Fibroblast of skin of right biceps (primary cell): ENCODE measurements around the gene ZNF668.

ENCODE experiments used
- DNase-seq: peaks from one replicate; pipeline ENCODE4 v3.0.0-alpha.2; 2013

Gene ZNF668

GRCh38 chr16:31081428-31082351 is 7.7 kb upstream of the ZNF668 start:
- DNase-seq: no peak

DNA sequence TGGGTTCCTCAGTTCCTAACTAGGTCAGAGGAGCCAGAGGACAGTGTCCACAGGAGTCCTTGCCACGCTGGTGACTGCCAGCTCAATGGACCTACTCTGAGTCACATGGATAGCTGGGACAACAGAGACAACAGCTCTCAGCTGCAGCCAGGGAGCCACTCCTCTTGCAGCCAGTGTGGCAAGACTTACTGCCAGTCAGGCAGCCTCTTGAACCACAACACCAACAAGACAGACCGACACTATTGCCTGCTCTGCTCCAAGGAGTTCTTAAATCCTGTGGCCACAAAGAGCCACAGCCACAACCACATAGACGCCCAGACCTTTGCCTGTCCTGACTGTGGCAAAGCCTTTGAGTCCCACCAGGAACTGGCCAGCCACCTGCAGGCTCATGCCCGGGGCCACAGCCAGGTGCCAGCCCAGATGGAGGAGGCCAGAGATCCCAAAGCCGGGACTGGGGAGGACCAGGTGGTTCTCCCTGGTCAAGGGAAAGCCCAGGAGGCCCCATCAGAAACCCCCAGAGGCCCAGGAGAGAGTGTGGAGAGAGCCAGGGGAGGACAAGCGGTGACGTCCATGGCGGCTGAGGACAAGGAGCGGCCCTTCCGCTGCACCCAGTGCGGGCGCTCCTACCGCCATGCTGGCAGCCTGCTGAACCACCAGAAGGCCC is 6.8 kb upstream of the ZNF668 start:
- no peak for DNase-seq

GRCh38 chr16:31080035-31080629 is 6.1 kb upstream of the ZNF668 start:
- no peak for DNase-seq

DNA sequence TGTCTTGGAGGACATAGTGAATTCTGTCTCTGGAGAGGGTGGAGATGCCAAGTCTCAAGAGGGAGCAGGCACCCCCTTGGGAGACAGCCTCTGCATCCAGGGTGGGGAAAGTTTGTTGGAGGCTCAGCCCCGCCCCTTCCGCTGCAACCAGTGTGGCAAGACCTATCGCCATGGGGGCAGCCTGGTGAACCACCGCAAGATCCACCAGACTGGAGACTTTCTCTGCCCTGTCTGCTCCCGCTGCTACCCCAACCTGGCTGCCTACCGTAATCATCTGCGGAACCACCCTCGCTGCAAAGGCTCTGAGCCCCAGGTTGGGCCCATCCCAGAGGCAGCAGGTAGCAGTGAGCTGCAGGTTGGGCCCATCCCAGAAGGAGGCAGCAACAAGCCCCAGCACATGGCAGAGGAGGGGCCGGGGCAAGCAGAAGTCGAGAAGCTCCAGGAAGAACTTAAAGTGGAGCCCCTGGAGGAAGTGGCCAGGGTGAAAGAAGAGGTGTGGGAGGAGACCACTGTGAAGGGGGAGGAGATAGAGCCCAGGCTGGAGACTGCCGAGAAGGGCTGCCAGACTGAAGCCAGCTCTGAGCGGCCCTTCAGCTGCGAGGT is 5.4 kb upstream of the ZNF668 start:
- DNase-seq: no peak

- no peak for DNase-seq
Observed at GRCh38 chr16:31078597-31079341, 4.7 kb upstream of the ZNF668 start.

- DNase-seq: no peak
Observed at GRCh38 chr16:31077592-31078396, 3.8 kb upstream of the ZNF668 start.

- no peak for DNase-seq
Observed at GRCh38 chr16:31077024-31077423, 3.0 kb upstream of the ZNF668 start.

DNA sequence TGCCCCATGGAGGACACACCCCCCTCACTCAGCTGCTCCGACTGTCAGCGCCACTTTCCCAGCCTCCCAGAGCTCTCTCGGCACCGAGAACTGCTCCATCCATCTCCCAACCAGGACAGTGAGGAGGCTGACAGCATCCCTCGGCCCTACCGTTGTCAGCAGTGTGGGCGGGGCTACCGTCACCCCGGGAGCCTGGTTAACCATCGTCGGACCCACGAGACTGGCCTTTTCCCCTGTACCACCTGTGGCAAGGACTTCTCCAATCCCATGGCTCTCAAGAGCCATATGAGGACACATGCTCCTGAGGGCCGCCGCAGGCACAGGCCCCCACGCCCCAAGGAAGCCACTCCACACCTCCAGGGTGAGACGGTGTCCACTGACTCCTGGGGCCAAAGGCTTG is 2.3 kb upstream of the ZNF668 start:
- no peak for DNase-seq

- no peak for DNase-seq
Observed at GRCh38 chr16:31074814-31075183, 759 bp upstream of the ZNF668 start.

DNA sequence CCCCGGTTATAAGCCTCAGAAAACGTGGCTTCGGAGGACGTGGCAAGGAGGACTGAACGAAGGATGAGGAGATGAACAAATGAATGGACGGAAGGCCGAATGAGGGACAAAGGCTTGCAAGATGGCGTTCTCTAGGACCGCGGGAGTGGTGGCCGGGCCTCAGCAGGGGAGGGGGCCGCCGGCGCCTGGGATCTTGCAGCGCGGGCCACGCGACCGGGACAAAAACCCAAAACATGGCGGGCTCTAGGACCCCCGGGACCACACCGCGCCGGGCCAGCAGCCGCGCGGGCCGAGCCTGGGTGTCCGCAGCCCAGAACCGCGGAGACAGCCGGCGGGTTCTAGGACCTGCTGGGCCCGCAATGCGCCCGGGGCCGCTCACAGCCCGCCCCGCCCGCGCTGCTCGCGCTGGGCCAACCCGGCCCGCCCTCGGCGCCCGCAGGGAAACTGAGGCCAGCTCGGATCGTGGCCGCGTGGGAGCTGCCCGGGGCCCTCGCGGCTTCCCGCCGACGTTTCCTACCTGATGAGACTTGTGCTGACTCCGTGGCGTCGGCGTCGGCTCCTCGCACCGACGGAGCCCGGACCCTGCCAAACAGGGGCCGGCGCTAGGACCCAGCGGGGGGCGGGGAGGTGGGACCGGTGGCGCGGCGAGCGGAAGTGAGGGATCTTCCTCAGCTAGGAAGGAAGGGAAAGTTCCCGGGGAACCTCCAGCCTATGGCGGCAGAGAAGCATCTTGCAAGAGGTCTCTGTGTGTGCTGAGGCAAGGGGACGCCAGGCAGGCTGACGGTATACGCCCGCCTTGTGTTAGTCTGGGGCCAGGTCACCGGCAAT is 684 bp downstream of the ZNF668 start:
- DNase-seq: peak; percentile 91

DNA sequence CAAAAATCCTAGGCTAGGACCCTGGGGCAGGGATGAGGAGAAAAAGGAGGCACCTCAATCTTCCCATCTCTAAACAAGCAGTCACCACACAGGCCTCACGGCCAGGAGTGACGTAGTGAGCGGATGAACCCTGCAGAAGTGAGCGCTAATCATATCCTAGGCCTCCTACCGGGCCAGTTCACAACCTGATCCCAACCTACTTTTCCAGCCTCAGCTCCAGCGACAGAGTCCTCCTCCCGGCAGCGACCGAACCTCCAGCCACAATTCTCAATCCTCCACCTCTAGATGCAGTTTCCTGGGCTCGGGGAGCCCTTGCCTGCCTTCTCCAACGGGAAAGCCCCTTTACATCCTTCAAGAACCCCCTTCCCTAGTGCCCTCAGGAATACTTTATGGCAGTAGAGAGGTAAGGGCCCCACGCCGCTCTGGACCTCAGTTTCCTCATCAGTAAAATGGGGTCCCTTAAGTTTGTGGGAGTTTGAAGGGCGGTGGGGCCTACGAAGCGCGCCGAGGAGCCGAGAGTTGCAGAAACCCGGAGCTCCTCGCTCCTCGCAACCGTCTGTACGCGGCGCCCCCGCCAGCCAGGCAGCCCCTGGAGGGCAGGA is 1.4 kb downstream of the ZNF668 start:
- peak; percentile 50 for DNase-seq

- peak; percentile 90 for DNase-seq
Observed at GRCh38 chr16:31071861-31072260, 2.2 kb downstream of the ZNF668 start.

GRCh38 chr16:31067342-31067741 is 6.7 kb downstream of the ZNF668 start:
- no peak for DNase-seq

- DNase-seq: peak; percentile 94
Observed at GRCh38 chr16:31064882-31065461, 9.1 kb downstream of the ZNF668 start.

DNA sequence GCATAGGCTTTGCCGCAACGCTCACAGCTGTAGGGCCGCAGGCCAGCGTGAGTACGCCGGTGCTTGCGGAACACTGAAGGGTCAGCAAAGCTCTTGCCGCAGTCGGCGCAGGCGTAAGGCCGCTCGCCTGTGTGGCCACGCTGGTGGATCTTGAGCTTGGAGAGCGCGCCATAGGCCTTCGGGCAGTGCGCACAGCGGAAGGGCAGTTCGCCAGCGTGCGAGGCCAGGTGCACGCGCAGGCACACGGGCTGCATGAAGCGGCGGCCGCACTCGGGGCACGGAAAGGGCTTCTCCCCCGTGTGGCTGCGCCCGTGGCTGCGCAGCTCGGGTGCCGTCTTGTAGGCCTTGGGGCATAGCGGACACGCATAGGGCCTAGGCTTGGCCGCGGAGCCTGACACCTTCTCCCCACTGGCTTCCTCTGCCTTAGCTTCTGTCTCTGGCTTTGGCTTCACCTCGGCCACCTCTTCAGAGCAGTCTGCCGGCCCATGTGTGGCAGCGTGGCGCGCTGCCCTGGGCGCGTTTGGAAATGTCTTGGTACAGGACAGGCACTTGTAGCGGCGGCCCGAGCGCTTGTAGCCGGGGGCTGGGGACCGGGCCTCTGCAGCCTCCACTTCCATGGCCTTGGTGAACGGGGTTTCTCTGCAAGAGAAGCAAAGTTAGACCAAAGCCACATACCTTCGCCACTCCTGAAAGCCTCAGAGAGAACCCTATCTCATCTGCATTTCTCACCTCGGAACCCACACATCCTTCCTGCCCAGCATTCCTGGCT is 10.0 kb downstream of the ZNF668 start:
- DNase-seq: no peak

DNA sequence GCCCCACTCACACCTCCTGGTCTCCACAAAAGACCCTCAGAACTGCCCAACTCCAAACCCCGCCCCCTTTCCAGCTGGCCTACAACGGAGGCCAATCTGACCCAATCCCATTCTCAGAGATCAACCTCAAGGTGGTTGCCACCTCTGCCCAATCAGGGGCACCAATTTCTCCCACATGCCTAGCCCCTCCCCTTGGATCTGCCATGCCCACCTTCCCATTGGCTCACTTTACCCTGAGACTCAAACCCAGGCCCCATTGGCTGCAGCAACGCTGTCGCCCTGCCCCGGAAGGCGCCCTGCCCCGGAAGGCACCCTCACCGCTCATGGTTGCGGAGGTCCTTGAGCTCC is 10.6 kb downstream of the ZNF668 start:
- no peak for DNase-seq

DNA sequence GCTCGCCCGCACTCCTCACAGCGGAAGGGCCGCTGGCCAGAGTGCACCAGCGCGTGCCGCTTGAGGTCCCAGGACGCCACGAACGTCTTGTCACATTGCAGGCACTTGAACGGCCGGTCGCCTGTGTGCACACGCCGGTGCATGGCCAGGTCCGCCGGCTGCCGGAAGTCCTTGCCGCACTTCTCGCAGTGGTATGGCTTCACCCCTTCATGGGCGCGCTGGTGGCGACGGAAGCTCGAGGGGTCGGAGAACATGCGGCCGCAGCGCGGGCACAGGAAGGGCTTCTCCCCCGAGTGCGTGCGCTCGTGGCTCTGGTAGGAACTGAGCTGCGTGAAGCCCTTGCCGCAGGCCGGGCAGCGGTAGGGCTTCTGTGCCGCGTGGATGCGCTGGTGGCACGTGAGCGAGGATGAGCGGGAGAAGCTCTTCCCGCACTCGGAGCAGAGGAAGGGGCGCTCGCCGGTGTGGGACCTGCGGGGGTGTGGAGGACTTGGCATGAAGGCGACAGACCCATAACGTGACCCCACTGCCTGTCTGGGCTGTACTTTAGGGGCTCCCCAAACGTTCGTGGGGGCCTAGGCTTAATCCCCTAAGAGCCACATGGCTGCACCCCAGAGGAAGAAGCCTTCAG is 12.1 kb downstream of the ZNF668 start:
- DNase-seq: no peak

GRCh38 chr16:31061126-31061812 is 12.8 kb downstream of the ZNF668 start:
- DNase-seq: no peak
